Astrocyte of the cerebellum (primary cell): ENCODE results near the gene PTPRA.
"Not testable (repeated sequence)": the region's sequence is repeated elsewhere in the genome, so short reads cannot be mapped to it uniquely, and the experiment has no call there.

Experiments
- DNase-seq: peaks from one replicate; pipeline ENCODE4 v3.0.0-alpha.2; 2011; ENCODE audit warnings: low read depth
- H3K4me3 ChIP-seq: 2 replicates; pipeline ENCODE4 v1.5.1; 2011; ENCODE audit warnings: mild to moderate bottlenecking, low read depth, low read length, moderate library complexity
- in situ Hi-C: cut with HindIII; loops from 2 replicates; pipeline ENCODE4 v1.10.0; 2017; ENCODE audit warnings: low sequenced_read_pairs
- TF ChIP-seq, protein P1 (sequence below): IDR thresholded peaks from 2 replicates; pipeline ENCODE4 v1.5.1; 2012; ENCODE audit warnings: low read length, low read depth, moderate library complexity, mild to moderate bottlenecking; ENCODE audit errors: missing control alignments

PTPRA gene

GRCh38 chr20:3071610-3072529, 198.6 kb downstream of the PTPRA start, which contains the start of gene OXT:
Gene OXT (plus strand): TSS chr20:3071620. CDS start chr20:3071656, 36 bp downstream.
- TF ChIP-seq, protein P1, sequence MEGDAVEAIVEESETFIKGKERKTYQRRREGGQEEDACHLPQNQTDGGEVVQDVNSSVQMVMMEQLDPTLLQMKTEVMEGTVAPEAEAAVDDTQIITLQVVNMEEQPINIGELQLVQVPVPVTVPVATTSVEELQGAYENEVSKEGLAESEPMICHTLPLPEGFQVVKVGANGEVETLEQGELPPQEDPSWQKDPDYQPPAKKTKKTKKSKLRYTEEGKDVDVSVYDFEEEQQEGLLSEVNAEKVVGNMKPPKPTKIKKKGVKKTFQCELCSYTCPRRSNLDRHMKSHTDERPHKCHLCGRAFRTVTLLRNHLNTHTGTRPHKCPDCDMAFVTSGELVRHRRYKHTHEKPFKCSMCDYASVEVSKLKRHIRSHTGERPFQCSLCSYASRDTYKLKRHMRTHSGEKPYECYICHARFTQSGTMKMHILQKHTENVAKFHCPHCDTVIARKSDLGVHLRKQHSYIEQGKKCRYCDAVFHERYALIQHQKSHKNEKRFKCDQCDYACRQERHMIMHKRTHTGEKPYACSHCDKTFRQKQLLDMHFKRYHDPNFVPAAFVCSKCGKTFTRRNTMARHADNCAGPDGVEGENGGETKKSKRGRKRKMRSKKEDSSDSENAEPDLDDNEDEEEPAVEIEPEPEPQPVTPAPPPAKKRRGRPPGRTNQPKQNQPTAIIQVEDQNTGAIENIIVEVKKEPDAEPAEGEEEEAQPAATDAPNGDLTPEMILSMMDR, result no peak
- in situ Hi-C loops, result no loop called here
- DNase-seq, result no peak
- peak within 1 kb of the TSS; percentile 26 for H3K4me3 ChIP-seq

GRCh38 chr20:3072530-3073250, 199.4 kb downstream of the PTPRA start:
- in situ Hi-C loops, result no loop called here
- TF ChIP-seq, protein P1, result no peak
- DNase-seq, result no peak
- peak overlapping the region; percentile 26 for H3K4me3 ChIP-seq

- in situ Hi-C loops, DNase-seq, H3K4me3 ChIP-seq: not testable (repeated sequence)
Measured at GRCh38 chr20:3073251-3073643, 200.0 kb downstream of the PTPRA start.

DNA sequence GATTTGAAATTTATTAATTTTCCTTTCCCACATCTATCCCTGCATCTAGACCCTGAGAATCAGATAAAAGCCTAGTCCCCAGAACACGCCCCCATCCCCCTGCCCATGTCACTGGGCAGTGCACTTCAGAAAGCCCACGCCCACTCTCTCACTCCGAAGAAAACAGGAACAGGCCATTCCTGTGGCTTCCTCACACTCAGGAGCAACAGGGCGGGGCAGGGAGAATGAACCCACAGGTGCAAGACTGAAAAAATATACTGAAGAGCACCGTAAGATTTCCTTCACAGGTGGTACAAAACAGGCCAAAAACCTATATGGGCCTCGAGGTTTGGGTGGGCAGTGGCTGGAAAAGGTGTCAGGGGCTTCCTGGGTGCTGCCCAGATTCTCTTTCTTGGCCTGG, 201.5 kb downstream of the PTPRA start:
- in situ Hi-C loops, result no loop called here
- H3K4me3 ChIP-seq, result no peak overlapping the region
- TF ChIP-seq, protein P1, result no peak
- DNase-seq, result no peak

DNA sequence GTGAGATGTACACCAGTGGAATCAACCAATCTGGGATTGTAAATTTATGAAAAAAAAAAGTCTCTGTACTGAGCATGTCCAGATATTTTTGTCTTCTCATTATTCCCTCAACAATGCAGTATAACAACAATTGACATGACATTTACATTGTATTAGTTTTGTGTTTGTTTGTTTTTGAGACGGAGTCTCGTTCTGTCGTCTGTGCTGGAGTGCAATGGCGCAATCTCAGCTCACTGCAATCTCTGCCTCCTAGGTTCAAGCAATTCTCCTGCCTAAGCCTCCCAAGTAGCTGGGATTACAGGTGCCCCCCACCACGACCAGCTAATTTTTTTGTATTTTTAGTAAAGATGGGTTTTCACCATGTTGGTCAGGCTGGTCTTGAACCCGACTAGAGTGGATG, 202.0 kb downstream of the PTPRA start:
- in situ Hi-C loops, H3K4me3 ChIP-seq, DNase-seq: not testable (repeated sequence)

DNA sequence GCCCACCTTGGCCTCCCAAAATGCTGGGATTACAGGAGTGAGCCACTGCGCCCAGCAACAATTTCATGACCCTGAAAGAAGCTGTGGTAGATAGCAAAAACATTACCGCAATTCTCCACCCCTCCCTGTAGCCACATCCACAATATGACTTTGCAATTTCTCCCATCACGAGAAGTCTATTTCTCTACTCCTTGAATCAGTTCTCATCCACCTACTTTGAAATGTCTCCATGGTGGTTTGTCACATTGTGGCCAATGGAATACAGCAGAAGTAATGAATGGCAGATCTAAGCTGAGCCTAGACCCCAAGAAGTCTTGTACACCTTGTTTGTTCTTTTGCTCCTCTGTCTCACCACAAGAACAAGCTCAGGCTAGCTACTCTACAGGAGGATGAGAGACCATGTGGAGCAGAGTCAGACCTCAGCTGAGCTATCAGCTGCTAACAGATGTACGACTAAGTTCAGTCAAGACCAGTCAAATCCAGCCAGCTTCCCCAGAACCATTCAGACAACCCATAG, 204.4 kb downstream of the PTPRA start:
- no peak overlapping the region for H3K4me3 ChIP-seq
- in situ Hi-C loops, result no loop called here
- DNase-seq, result no peak
- TF ChIP-seq, protein P1, result no peak

DNA sequence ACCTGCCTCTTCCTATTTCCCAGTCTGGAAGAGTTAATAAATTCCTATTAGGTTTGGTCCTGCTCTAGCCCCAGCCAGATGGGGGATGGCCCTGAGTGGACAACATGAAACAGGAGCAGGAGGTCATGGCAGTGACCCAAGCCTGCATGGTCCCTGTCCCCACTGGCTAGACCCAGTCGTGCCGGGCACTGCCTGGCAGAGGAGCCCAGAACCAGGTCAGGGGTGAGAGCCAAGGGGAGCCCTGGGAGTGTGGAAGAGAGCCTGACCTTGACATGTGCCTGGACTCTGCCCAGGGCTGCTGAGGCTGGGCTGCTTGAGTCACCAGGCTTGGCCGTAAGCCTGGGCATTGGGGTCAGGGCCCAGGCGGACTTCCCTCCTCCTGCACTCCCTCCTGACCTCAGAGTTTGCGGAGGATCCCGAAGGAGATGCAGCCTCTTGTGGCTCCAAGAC, 207.7 kb downstream of the PTPRA start:
- no peak for DNase-seq
- no peak overlapping the region for H3K4me3 ChIP-seq
- TF ChIP-seq, protein P1, result no peak
- in situ Hi-C loops, result no loop called here
